ENCODE results near the gene HEATR5A.
"Not testable (repeated sequence)": the region's sequence is repeated elsewhere in the genome, so short reads cannot be mapped to it uniquely, and the experiment has no call there.

The HEATR5A gene

DNA sequence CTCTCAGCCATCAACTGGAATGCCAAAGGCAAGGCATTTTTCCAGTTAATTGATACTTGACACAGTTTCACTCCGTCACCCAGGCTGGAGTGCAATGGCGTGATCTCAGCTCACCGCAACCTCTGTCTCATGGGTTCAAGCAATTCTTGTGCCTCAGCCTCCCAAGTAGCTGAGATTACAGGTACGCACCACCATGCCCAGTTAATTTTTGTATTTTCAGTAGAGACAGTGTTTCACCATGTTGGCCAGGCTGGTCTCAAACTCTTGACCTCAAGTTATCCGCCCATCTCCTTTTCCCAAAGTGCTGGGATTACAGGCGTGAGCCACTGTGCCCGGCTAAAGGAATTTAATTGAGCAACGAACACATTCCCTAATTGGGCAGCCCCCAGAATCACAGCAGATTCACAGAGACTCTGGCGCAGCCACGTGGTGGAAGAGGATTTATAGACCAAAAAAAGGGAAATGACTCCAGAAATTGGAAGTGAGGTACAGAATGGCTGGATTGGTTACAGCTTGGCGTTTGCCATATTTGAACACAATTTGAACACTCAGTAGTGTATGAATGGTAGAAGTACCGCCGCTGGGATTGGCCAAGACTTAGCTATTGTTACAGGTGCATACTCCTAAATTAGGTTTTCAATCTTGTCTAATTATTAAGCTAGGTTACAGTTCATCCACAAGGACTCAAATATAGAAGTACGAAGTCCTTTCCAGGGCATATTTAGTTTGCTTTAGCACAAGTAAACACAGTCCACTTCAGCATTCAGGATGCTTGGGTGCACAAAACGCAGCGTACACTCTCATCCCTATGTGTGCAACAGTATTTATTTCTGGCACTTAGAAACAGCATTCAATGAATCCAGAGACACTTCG lies 162.6 kb downstream of the HEATR5A start:
- DNase-seq (ENCODE audit: low read depth in 2 of 2): not testable (repeated sequence)

- DNase-seq (ENCODE audit: low read depth in 2 of 2): no peak
Measured at GRCh38 chr14:31257244-31257553, 163.2 kb downstream of the HEATR5A start.

- no peak for DNase-seq (ENCODE audit: low read depth in 2 of 2)
Measured at GRCh38 chr14:31256534-31257243, 163.7 kb downstream of the HEATR5A start.

- not testable (repeated sequence) for DNase-seq (ENCODE audit: low read depth in 2 of 2)
Measured at GRCh38 chr14:31255918-31256317, 164.4 kb downstream of the HEATR5A start.

DNA sequence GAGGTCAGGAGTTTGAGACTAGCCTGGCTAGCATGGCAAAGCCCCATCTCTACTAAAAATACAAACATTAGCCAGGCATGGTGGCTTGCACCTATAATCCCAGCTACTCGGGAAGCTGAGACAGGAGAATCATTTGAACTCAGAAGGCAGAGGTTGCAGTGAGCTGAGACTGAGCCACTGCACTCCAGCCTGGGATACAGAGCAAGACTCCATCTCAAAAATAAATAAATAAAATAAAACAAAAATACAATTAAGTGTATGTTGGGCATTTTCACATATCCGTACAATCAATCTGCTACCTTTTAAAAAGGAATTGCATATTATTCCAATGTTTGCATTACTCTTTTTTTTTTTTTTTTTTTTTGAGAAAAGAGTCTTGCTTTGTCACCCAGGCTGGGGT lies 165.1 kb downstream of the HEATR5A start:
- DNase-seq (ENCODE audit: low read depth in 2 of 2): no peak

DNA sequence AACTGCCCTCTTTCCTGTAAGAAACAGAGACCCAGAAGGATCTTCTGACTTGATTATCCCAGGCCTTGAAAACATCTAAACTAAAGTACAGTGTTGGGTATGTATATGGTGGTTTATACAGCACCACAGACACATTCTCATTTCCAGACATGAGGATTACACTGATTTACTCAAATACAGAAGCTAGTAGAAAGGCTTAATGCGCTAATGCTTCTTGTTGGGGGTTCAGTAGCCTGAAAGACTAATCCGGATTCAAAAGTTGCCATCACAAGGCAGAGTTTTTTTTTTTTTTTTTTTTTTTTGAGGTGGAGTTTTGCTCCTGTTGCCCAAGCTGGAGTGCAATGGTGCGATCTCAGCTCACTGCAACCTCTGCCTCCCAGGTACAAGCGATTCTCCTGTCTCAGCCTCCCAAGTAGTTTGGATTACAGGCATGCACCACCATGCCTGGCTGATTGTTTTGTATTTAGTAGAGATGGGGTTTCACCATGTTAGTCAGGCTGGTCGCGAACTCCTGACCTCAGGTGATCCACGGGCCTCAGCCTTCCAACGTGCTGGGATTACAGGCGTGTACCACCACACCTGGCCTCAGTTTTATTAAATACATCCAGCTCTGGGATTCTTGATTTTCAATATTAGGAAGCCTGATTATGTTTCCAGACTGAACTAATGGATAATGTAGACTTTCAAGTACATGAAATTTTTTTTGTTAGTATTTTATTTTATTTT lies 166.4 kb downstream of the HEATR5A start:
- DNase-seq (ENCODE audit: low read depth in 2 of 2): no peak

GRCh38 chr14:31252865-31253264 lies 167.5 kb downstream of the HEATR5A start:
- no peak for DNase-seq (ENCODE audit: low read depth in 2 of 2)

- DNase-seq (ENCODE audit: low read depth in 2 of 2): no peak
Measured at GRCh38 chr14:31251028-31251958, 169.1 kb downstream of the HEATR5A start.

DNA sequence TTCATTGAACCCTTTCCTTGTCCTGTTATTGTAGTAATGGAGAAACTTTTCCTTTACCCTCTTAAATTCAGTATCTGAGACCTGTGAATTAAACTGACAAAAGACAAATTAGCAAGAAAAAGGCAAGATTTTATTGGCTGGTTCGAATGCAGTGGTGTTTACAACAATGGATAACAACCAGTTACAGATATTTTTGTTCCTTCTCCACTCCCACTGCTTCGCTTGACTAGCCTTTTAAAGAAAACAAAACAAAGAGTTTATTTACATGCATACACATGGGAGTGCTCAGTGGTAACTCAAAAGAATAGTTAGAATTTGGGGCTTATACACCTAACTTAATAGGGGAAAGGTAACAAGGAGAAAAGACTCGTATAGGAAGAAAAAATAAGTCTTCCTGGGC lies 175.7 kb downstream of the HEATR5A start:
- no peak for DNase-seq (ENCODE audit: low read depth in 2 of 2)

DNA sequence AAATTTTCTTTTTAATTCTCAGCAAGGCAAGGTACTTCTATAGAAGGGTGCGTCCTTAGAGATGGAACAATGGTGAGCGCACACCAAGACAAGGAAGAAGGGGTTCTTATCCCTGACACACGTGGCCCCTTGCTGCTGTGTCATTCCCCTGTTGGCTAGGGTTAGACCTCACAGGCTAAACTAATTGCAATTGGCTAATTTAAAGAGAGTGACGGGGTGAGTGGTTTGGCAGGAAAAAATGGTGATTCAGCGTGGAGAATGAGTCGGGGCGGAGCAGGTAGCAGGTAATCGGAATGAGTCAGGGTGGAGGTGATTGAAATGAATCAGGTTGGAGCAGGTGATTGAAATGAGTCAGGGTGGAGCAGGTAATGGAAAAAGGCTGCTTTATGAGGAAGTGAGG lies 176.5 kb downstream of the HEATR5A start:
- no peak for DNase-seq (ENCODE audit: low read depth in 2 of 2)

DNA sequence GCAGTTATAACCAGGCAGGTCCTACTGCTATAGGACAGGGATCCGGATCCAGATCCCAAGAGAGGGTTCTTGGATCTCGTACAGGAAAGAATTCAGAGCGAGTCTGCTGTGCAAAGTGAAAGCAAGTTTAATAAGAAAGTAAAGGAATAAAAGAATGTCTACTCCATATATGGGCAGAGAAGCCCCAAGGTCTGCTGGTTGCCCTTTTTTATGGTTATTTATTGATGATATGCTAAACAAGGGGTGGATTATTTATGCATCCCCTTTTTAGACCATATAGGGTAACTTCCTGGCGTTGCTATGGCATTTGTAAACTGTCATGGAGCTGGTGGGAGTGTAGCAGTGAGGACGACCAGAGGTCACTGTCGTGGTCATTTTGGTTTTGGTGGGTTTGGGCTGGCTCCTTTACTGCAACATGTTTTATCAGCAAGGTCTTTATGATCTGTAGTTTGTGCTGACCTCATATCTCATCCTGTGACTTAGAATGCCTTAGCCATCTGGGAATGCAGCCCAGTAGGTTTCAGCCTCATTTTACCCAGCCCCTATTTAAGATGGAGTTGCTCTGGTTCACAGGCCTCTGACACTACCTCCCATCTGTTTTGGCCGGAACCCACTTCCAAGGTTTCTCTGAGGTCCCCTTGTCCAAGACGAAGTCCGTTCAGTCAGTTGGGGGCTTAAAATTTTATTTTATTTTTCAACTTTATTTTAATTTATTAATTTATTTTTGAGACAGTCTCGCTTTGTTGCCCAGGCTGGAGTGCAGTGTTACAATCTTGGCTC lies 178.0 kb downstream of the HEATR5A start:
- DNase-seq (ENCODE audit: low read depth in 2 of 2): not testable (repeated sequence)

Measured in activated CD8-positive, alpha-beta memory T cell treated with anti-CD3 and anti-CD28 coated beads for 4 hours (primary cell).